ENCODE results near the gene TMEM18.

Gene TMEM18

GRCh38 chr2:623130-623922, 53.9 kb downstream of the TMEM18 start:
- DNase-seq (ENCODE audit: extremely low read depth in 1 of 2, low read depth in 1 of 2), result no peak

DNA sequence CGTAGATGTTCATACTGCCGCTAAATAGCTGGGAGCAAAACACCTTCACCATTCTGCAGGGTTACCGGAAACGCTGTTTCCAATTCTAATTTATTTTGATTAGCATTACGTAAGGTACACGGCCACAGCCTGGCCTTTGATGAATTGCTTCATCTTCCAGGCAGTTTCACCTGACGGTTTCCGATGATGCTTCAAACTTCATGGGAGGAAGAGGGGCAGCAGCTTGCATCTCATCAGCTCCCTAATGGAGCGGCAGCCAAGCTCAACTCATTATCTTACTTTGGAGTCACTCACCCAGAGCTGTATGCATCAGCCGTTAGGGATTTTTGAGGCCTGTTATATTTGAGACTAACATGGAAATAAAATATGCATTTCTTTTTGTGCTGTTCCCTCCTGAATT, 54.8 kb downstream of the TMEM18 start:
- DNase-seq (ENCODE audit: extremely low read depth in 1 of 2, low read depth in 1 of 2), result no peak

DNA sequence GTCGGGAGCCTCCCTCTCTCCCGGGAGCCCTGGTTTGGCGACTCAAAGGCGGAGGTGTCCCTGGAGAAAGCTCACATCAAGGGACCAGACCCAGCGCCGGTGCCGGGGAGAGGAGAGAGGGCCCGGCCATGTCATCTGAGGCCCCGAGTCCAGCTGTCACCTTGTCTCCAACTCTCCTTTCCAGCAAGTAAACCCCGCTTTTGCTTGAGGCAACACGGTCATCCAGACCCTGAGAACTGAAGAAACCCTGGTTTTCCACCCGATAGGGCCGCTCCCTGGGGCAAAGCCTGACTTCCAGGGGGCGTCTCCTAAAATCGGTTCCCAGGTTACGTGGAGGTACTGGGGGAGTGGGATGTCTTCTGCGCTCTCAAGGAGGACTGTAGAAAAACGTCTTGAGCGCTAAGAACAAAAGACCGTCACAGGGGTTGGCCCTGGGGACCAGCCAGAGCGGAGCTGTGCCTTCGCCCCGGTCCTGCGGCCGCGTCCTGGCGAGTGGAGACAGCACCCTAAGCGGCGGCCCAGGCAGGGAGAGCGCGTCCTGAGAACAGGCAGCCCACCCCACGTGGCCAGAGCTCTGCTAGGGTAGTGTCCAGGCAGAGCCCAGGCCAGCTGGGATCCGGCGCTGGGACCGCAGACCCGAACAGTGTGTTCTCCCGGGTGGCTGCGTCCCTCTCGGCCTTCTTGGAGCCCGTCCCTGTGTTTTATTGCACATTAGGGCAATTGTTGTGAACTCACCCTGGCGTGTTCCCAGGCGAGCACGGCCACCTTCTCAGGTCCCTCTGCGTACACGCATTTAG, 55.7 kb downstream of the TMEM18 start:
- no peak for DNase-seq (ENCODE audit: extremely low read depth in 1 of 2, low read depth in 1 of 2)

DNA sequence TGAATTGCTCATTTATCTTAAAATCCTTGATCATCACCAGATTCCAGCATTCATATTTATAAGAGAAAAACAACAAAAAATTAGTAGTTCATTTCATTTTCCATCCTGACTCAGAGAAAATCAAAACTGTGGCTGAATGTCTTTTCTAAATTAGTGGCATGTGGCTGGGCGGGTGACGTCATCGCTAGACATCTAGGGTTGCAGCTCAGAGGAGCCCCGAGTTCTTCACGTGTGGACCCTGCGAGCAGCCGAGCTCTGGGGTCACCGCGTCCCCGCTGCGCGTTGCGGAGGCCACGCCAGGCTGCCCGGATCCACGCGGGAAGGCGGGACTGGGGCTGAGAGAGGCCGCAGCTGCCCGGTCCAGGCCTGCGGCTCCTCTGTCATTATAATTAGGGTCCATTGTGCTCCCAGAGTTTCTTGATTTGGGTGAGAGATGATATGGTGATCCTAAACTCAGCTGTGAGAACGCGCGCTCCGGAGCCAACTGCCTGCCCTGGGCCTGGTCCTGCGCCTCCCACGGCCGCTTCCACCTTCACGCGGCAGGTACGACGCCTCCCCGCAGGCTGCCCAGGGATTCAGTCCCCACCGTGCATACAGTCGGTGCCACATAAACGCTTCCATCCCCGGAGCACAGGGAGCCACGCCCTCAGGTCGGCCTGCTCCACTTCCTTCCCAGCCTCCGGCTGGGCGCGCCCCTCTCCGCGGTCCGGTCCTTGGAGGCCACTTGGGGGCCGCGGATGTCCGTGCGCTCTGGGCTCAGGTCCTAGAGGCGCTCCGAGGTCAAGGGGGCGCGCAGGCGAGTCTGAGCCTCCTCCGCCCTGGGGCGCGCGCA, 56.5 kb downstream of the TMEM18 start:
- DNase-seq (ENCODE audit: extremely low read depth in 1 of 2, low read depth in 1 of 2), result no peak

GRCh38 chr2:620004-620403, 57.2 kb downstream of the TMEM18 start:
- no peak for DNase-seq (ENCODE audit: extremely low read depth in 1 of 2, low read depth in 1 of 2)

DNA sequence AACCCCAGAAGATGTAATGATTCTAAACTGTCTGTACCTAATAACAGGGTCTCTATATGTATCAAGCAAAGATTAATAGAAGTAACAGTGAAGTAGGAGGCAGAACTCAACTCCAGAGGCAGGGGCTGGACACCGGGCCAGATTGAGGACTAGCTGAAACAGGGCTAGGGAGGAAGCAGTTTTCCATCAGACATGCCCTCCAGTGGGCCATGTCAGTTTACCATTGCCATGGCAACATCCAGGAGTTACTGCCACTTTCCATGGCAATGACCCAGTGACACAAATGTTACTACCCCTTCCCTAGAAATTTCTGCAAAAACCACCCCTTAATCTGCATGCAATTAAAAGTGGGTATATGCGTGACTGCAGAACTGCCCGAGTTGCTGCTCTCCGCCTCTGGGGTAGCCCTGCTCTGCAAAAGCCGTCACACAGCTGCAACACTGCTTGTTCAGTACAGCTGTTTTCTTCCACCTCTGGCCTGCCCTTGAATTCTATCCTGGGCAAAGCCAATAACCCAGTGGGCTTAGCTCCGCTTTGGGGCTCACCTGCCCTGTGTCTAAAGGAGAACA, 58.7 kb downstream of the TMEM18 start:
- no peak for DNase-seq (ENCODE audit: extremely low read depth in 1 of 2, low read depth in 1 of 2)

- no peak for DNase-seq (ENCODE audit: extremely low read depth in 1 of 2, low read depth in 1 of 2)
These were observed 59.2 kb downstream of the TMEM18 start for GRCh38 chr2:618005-618404.
